ENCODE measurements around the gene PPME1. TPM values are rescaled to one million over a fixed set of nuclear protein-coding genes. Genes with fewer than 3 reads are reported as not detected.

The PPME1 gene
- total RNA-seq, 6 experiments from 2014 or later, result 49.5 to 107 (median 56.9) TPM

DNA sequence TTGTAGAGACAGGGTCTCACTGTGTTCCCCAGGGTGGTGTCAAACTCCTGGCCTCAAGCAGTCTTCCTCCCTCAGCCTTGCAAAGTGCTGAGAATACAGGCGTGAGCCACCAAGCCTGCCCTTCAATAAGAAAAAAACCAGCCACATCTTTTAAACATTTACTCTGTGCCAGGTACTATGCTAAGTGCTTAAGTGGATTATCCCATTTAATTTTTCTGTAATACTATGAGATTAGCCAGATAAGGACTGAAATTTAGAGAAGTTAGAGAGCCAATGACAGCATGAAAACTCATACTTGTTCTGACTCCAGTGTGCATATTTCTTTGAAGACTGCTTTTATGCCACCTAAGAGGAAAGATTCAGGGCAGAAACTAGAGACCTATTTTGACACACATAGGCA is 35.7 kb downstream of the PPME1 start:
- H3K9me3 Mint-ChIP-seq, result no peaks in the 10 kb centered on the region
- DNase-seq, result no peak
- no peak overlapping the region for H3K27ac Mint-ChIP-seq
- TF ChIP-seq, protein P1, sequence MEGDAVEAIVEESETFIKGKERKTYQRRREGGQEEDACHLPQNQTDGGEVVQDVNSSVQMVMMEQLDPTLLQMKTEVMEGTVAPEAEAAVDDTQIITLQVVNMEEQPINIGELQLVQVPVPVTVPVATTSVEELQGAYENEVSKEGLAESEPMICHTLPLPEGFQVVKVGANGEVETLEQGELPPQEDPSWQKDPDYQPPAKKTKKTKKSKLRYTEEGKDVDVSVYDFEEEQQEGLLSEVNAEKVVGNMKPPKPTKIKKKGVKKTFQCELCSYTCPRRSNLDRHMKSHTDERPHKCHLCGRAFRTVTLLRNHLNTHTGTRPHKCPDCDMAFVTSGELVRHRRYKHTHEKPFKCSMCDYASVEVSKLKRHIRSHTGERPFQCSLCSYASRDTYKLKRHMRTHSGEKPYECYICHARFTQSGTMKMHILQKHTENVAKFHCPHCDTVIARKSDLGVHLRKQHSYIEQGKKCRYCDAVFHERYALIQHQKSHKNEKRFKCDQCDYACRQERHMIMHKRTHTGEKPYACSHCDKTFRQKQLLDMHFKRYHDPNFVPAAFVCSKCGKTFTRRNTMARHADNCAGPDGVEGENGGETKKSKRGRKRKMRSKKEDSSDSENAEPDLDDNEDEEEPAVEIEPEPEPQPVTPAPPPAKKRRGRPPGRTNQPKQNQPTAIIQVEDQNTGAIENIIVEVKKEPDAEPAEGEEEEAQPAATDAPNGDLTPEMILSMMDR (IDR thresholded peaks at IDR 0.05), result no peak
- H3K4me1 Mint-ChIP-seq (ENCODE audit: low read depth), result peaks cover 1% of the 10 kb centered on the region; the same call in 1 of the 2 replicates
- H3K36me3 Mint-ChIP-seq (ENCODE audit: low read depth), result peaks cover 25% of the 10 kb centered on the region
- no peak overlapping the region for H3K4me3 Mint-ChIP-seq
- H3K27me3 Mint-ChIP-seq (ENCODE audit: insufficient read depth), result no peaks in the 10 kb centered on the region; the same call in 1 of the 2 replicates

DNA sequence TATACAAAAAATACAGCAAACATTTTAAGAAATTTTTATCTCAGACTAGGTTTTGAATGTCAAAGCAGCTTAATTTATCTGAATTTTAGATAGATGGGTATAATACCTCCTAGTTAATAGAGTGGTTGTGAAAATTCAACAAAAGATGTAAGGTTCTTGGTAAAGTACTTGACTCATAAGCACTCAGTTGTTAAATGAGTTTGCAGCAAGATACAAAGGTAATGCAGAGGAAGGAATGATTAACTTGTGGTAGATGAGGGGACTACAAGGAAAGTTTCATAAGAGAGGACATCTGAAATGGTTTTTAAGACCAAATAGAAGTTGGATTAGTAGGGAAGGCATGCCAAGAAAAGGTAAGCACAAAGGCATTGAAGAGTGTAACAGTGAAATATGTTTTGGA is 37.4 kb downstream of the PPME1 start:
- Mint-ChIP-seq H3K27ac (no peak overlapping the region), H3K4me3 (no peak overlapping the region), H3K36me3 (ENCODE audit: low read depth) (peaks cover 33% of the 10 kb centered on the region), H3K9me3 (no peaks in the 10 kb centered on the region), H3K27me3 (ENCODE audit: insufficient read depth) (no peaks in the 10 kb centered on the region; the same call in 1 of the 2 replicates), H3K4me1 (ENCODE audit: low read depth) (peaks cover 7% of the 10 kb centered on the region; the same call in 1 of the 2 replicates)
- TF ChIP-seq, protein P1 (IDR thresholded peaks at IDR 0.05), result no peak
- DNase-seq, result no peak

DNA sequence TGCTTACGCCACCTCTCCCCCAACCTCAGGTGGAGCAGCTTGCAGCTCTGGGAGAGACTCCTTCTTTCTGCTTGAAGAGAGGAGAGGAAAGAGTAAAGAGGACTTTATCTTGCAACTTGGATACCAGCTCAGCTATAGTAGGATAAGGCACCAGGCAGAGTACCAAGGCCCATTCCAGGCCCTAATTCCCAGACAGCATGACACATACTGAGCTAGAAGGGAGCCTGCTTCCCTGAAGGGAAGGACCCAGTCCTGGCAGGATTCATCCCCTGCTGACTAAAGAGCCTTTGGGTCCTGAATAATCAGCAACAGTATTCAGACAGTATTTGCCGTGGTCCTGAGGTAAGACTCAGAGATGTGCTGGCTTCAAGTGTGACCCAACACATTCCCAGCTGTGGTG is 41.4 kb downstream of the PPME1 start:
- H3K27ac Mint-ChIP-seq, result no peak overlapping the region; the same call in 1 of the 2 replicates
- peaks cover 46% of the 10 kb centered on the region for H3K36me3 Mint-ChIP-seq (ENCODE audit: low read depth)
- H3K4me1 Mint-ChIP-seq (ENCODE audit: low read depth), result peaks cover 7% of the 10 kb centered on the region; the same call in 1 of the 2 replicates
- TF ChIP-seq, protein P1 (IDR thresholded peaks at IDR 0.05), result no peak
- no peaks in the 10 kb centered on the region for H3K9me3 Mint-ChIP-seq
- H3K4me3 Mint-ChIP-seq, result no peak overlapping the region
- no peak for DNase-seq
- no peaks in the 10 kb centered on the region for H3K27me3 Mint-ChIP-seq (ENCODE audit: insufficient read depth)

DNA sequence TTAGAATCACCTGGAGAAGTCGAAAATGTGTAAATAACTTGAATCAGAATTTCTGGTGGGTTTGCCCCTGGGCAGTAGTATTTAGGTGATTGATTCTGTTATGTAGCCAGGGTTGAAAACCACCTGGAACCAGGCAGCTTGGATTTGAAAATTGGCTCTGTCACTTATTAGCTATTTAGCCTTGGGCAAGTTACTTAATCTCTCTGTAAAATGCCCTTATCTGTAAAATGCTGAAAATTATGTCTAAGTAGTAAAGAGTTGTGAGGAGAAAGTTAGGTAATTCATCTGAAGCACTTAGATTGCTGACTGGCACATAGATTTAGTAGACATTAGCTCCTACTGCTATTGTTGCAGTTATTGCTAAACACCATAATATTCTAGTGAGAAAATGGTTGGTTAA is 49.3 kb downstream of the PPME1 start:
- no peak overlapping the region for H3K27ac Mint-ChIP-seq
- DNase-seq, result no peak

DNA sequence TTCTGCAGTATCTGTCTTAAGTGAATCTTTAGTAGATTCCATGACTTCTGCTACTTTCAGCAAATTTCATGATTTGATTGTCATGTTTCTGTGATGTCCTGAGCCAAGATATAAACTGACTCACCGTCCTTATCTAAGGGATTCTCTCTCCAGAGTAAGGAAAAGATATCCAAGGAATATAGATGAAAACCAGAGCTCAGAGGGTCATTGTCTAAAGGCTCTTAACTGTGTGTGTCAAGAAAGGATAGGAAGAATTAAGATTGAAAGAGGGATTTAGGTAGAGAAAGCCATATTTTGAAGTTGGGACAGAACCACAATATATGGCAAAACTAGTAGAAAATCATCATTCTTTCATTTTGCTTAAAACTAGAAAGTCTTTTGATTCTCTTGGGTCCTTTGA is 50.7 kb downstream of the PPME1 start:
- Mint-ChIP-seq H3K27ac (no peak overlapping the region), H3K9me3 (no peaks in the 10 kb centered on the region), H3K4me1 (ENCODE audit: low read depth) (peaks cover 7% of the 10 kb centered on the region), H3K36me3 (ENCODE audit: low read depth) (peaks cover 30% of the 10 kb centered on the region), H3K27me3 (ENCODE audit: insufficient read depth) (no peaks in the 10 kb centered on the region), H3K4me3 (no peak overlapping the region)
- TF ChIP-seq, protein P1 (IDR thresholded peaks at IDR 0.05), result no peak
- DNase-seq, result no peak

More for the DNA sequence above, 49.3 kb downstream of the PPME1 start:
- no peaks in the 10 kb centered on the region for H3K9me3 Mint-ChIP-seq
- TF ChIP-seq, protein P1 (IDR thresholded peaks at IDR 0.05), result no peak
- peaks cover 38% of the 10 kb centered on the region for H3K36me3 Mint-ChIP-seq (ENCODE audit: low read depth)
- no peak overlapping the region for H3K4me3 Mint-ChIP-seq
- H3K4me1 Mint-ChIP-seq (ENCODE audit: low read depth), result peaks cover 7% of the 10 kb centered on the region
- no peaks in the 10 kb centered on the region for H3K27me3 Mint-ChIP-seq (ENCODE audit: insufficient read depth)

DNA sequence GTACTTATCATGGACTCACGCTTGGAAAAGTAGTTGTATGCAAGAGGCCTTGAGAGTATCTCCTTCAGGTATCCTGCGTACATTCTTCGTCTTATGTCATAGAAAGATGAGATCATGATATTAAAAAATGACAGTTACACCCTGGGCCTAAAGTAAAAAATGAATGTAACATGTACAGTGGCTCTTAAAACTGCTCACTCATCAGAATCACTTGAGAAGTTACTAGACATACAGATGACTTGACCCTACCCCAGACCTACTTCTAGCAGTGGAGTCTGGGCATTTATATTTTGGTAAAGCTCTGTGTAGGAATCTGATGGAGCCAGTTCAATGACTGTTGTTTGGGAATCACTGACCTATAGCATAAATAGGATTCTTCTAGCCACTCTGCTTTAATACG is 54.5 kb downstream of the PPME1 start:
- no peaks in the 10 kb centered on the region for H3K27me3 Mint-ChIP-seq (ENCODE audit: insufficient read depth)
- no peak overlapping the region for H3K4me3 Mint-ChIP-seq
- H3K4me1 Mint-ChIP-seq (ENCODE audit: low read depth), result peaks cover under 1% of the 10 kb centered on the region; the same call in 1 of the 2 replicates
- H3K27ac Mint-ChIP-seq, result no peak overlapping the region
- no peak for DNase-seq
- no peaks in the 10 kb centered on the region for H3K9me3 Mint-ChIP-seq
- H3K36me3 Mint-ChIP-seq (ENCODE audit: low read depth), result peaks cover 24% of the 10 kb centered on the region
- TF ChIP-seq, protein P1 (IDR thresholded peaks at IDR 0.05), result no peak

All from HFFc6 (cell line).